Heart left ventricle (tissue), 16 donors: ENCODE measurements around the gene MARVELD2. TPM values are rescaled to one million over a fixed set of nuclear protein-coding genes. Genes with fewer than 3 reads are reported as not detected.
"Not testable (repeated sequence)": the region's sequence is repeated elsewhere in the genome, so short reads cannot be mapped to it uniquely, and the experiment has no call there.

Source experiments
- ATAC-seq, 4 donors: fragments of 200-7000 bp; cut with Tn5 transposase; one replicate each; pipeline ENCODE4 v1.9.1; 2020 to 2022; ENCODE audit warnings: moderate library complexity in 4 of 4, mild to moderate bottlenecking in 3 of 4, moderate number of reproducible peaks in 1 of 4
- DNase-seq, 5 donors: peaks; one replicate each; pipeline ENCODE4 v3.0.0-alpha.2; 2020
- H3K27ac ChIP-seq, 12 donors: fragments of 200-600 bp; sonication (generic) in 4 of 12; one replicate each; pipeline versions ENCODE4 v1.5.0 to v1.8.0; 2016 to 2022; ENCODE audit warnings: mild to moderate bottlenecking in 2 of 12
- H3K27me3 ChIP-seq, 9 donors: fragments of 200-600 bp; sonication (generic) in 2 of 9; one replicate each; pipeline versions ENCODE4 v1.5.1 to v1.8.0; 2016 to 2022; ENCODE audit warnings: mild to moderate bottlenecking in 3 of 9
- H3K36me3 ChIP-seq, 9 donors: fragments of 200-600 bp; sonication (generic) in 2 of 9; one replicate each; pipeline versions ENCODE4 v1.5.0 to v1.8.0; 2018 to 2022; ENCODE audit warnings: mild to moderate bottlenecking in 2 of 9
- H3K4me1 ChIP-seq, 12 donors: fragments of 200-600 bp; sonication (generic) in 4 of 12; one replicate each; pipeline versions ENCODE4 v1.5.0 to v1.8.0; 2016 to 2022; ENCODE audit warnings: mild to moderate bottlenecking in 3 of 12
- H3K4me3 ChIP-seq, 12 donors: fragments of 200-600 bp; sonication (generic) in 4 of 12; one replicate each; pipeline versions ENCODE4 v1.5.0 to v1.8.0; 2017 to 2022; ENCODE audit warnings: mild to moderate bottlenecking in 9 of 12, moderate library complexity in 4 of 12
- H3K9me3 ChIP-seq, 12 donors: fragments of 200-600 bp; sonication (generic) in 4 of 12; one replicate each; pipeline versions ENCODE4 v1.5.0 to v1.8.0; 2016 to 2022; ENCODE audit warnings: mild to moderate bottlenecking in 1 of 12
- POLR2A ChIP-seq, 2 donors: fragments of 450-650 bp; IDR thresholded peaks; one replicate each; pipeline ENCODE4 v1.6.1; 2017; ENCODE audit warnings: antibody characterized with exemption in 2 of 2, mild to moderate bottlenecking in 2 of 2, moderate library complexity in 2 of 2
- WGBS, 4 donors: extraction: QIAGEN DNeasy Blood & Tissue Kit in 2 of 4; methylation state at CpG; one replicate each; pipeline versions ENCODE4 v1.1.5 to v1.1.7; 2013 to 2018; 5-methylcytosine and 5-hydroxymethylcytosine counted together
- intact Hi-C, 10 donors: fragments of 100-400 bp; cut with DNase I; formaldehyde crosslinking; loops; one replicate each; pipeline versions ENCODE4 v1.11.1 to v1.14.2; 2022
- polyA plus RNA-seq, 2 donors: library from polyadenylated mRNA; stranded (reverse); fragments of 200-250 nt; gene quantifications; one replicate each; pipeline ENCODE4 v1.2.3, GENCODE V29; 2013
- total RNA-seq, 9 donors: library from RNA; depleted of rRNA in 2 of 9; stranded (reverse); fragments of >200 nt in 2 of 9; fragmentation: NEBNext Ultra II Directional in 3 of 9; extraction: Animal tissue kit (Norgen Biotek cat#: 25700) in 3 of 9; gene quantifications; one replicate each; pipeline versions ENCODE4 v1.1.0 to v1.2.4, GENCODE V29; 2016 to 2023
- TF ChIP-seq, protein P1 (sequence below), 12 donors: fragments of 200-600 bp; sonication (generic) in 4 of 12; IDR thresholded peaks; one replicate each; pipeline versions ENCODE4 v1.5.0 to v1.8.0; 2018 to 2022; ENCODE audit warnings: antibody characterized with exemption in 12 of 12, mild to moderate bottlenecking in 5 of 12
- donor health status: ischemic (EF 13 %, LVEDD 7.1; RV severe dilation, severe dysfunction).
- donor health status: healthy with polysubstance abuse.
- donor health status: DM: no; HTN: yes; CAD: no.
- donor health status: DM: no; HTN: no; CAD: no.
- donor health status: ischemic (EF 25% LVEDD 6.9; RV normal size, moderate dysfunction).
- donor health status: ischemic (EF 25% LVEDD 5.7; RV mildly dilated, moderate dysfunction).
- donor health status: healthy.
- donor health status: DM: yes; HTN: yes; CAD: no.
- donor health status: ischemic (EF 35%, LVEDD 5.7; RV mildly dilated, moderate dysfunction).
- donor health status: nonischemic (EF 11% LVEDD 7.7; RV severe dilation, severe dysfunction).
- donor health status: DM: yes; HTN: yes; CAD: no.
- donor health status: PGD.
- donor health status: ischemic (EF 29% LVEDD 5.4; RV normal size, mild dysfunction).
- donor health status: nonischemic (EF 23%, LVEDD 6.1; RV moderate dilation, normal function).

The MARVELD2 gene
- total and polyA plus RNA-seq, 11 donors: 0.27 to 3.8 (median 1.5) TPM

DNA sequence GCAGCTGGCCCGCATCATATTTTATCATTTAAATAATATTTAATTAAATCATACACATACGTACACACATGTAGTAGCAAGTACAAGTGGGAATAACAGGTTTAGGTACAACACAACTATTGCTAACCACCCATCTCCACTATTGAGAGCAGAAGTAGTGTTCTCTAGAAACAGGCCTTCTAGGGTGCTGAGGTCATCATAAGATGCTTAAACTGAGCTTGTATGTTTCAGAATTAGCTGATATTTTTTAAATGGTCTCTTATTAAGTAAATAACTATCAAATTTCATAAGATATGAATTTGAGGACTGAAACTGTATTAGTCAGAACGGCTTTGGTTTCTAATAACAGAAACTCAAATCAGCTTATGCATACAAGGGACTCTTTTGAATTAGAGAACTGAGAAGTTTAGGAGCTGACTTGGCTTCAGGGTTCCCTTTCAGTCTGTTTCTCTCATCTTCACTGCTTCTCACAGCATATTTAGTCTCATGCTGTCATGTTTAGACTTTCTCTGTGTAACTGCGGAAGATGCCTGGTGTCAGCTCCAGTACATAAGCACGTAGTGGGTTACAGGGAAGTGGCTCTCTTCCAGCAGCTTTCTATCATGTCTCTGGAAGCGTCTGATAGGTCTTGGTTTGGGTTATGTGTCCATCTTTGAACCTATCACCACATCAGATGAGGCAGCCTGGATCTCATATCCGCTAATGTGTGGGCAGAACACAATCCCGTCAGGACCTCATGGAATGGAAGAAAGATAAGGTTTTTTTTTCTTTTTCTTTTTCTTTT lies 52.7 kb downstream of the MARVELD2 start:
- H3K27me3 ChIP-seq: no peaks in the 10 kb centered on the region
- no peaks in the 10 kb centered on the region for H3K4me1 ChIP-seq
- peak in 1 of 4 donors; percentile 66 for ATAC-seq
- H3K9me3 ChIP-seq: peaks cover 0 to 3% (median 0%) of the 10 kb centered on the region in 12 donors
- intact Hi-C loops: no loop called here
- no peak for TF ChIP-seq POLR2A (IDR thresholded peaks at IDR 0.05)
- TF ChIP-seq, protein P1, sequence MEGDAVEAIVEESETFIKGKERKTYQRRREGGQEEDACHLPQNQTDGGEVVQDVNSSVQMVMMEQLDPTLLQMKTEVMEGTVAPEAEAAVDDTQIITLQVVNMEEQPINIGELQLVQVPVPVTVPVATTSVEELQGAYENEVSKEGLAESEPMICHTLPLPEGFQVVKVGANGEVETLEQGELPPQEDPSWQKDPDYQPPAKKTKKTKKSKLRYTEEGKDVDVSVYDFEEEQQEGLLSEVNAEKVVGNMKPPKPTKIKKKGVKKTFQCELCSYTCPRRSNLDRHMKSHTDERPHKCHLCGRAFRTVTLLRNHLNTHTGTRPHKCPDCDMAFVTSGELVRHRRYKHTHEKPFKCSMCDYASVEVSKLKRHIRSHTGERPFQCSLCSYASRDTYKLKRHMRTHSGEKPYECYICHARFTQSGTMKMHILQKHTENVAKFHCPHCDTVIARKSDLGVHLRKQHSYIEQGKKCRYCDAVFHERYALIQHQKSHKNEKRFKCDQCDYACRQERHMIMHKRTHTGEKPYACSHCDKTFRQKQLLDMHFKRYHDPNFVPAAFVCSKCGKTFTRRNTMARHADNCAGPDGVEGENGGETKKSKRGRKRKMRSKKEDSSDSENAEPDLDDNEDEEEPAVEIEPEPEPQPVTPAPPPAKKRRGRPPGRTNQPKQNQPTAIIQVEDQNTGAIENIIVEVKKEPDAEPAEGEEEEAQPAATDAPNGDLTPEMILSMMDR (IDR thresholded peaks at IDR 0.05): no peak
- H3K4me3 ChIP-seq: no peak overlapping the region
- no peak overlapping the region for H3K27ac ChIP-seq
- DNase-seq: no peak
- H3K36me3 ChIP-seq: no peaks in the 10 kb centered on the region
- 72 to 79% (median 76%) methylated on average over 8 of the region's 8 CpGs for WGBS, 4 donors

DNA sequence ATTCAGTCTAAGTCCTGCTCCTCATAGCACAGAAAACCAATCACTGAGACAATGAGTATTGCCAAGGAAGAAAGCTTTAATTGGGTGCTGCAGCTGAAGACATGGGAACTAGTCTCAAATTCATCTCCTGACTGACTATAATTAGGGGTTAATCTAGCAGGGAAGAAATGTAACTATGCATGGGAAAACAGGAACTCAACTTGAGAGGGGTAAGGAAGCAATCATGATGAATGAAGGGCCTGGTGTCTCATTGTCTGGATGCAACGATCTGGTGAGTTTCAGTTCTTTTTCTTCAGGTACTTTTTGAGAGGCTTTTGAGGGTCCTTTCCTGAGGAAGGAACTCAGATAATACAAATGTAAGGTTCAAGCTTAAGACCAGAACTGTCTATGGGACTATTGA lies 53.7 kb downstream of the MARVELD2 start:
- H3K9me3 ChIP-seq: peaks cover 0 to 3% (median 0%) of the 10 kb centered on the region in 12 donors
- H3K4me3 ChIP-seq: no peak overlapping the region
- TF ChIP-seq POLR2A (IDR thresholded peaks at IDR 0.05): no peak
- TF ChIP-seq, protein P1 (IDR thresholded peaks at IDR 0.05): no peak
- intact Hi-C loops: no loop called here
- no peaks in the 10 kb centered on the region for H3K27me3 ChIP-seq
- DNase-seq (no peak), ATAC-seq (no peak)
- no peaks in the 10 kb centered on the region for H3K4me1 ChIP-seq
- no peak overlapping the region for H3K27ac ChIP-seq
- WGBS, 4 donors: 48 to 57% (median 54%) methylated on average over 1 of the region's 1 CpG
- H3K36me3 ChIP-seq: no peaks in the 10 kb centered on the region

DNA sequence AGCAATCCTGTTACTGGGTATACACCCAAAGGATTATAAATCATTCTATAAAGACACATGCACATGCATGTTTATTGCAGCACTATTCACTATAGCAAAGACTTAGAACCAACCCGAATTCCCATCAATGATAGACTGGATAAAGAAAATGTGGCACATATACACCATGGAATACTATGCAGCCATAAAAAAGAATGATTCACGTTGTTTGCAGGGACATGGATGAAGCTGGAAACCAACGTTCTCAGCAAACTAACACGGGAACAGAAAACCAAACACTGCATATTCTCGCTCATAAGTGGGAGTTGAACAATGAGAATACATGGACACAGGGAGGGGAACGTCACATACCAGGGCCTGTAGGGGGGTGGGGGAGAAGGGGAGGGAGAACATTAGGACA lies 56.6 kb downstream of the MARVELD2 start:
- H3K4me3 ChIP-seq, H3K27ac ChIP-seq, H3K27me3 ChIP-seq, DNase-seq, H3K4me1 ChIP-seq, H3K36me3 ChIP-seq, ATAC-seq, intact Hi-C loops, H3K9me3 ChIP-seq: not testable (repeated sequence)
- WGBS, 4 donors: 90 to 92% (median 91%) methylated on average over 6 of the region's 6 CpGs

DNA sequence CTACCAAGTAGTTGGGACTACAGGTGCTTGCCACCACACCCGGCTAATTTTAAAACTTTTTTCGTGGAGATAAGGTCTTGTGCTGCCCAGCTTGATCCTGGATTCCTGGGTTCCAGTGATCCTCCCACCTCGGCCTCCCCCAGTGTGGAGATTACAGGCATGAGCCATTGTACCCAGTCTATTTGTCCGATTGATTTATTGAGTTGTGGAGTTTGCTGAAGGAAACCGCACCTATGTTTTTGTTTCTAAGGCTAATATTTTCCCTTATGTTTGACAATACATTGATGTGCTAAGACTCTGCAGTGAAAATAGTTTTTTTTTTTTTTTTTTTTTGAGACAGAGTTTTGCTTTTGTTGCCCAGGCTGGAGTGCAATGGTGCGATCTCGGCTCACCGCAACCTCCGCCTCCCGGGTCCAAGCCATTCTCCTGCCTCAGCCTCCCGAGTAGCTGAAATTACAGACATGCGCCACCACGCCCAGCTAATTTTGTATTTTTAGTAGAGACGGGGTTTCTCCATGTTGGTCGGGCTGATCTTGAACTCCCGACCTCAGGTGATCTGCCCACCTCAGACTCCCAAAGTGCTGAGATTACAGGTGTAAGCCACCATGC lies 57.7 kb downstream of the MARVELD2 start:
- H3K36me3 ChIP-seq, H3K4me1 ChIP-seq, ATAC-seq, intact Hi-C loops, H3K9me3 ChIP-seq, DNase-seq, H3K27me3 ChIP-seq, H3K4me3 ChIP-seq, H3K27ac ChIP-seq: not testable (repeated sequence)
- WGBS, 4 donors: 91 to 93% (median 92%) methylated on average over 16 of the region's 16 CpGs

DNA sequence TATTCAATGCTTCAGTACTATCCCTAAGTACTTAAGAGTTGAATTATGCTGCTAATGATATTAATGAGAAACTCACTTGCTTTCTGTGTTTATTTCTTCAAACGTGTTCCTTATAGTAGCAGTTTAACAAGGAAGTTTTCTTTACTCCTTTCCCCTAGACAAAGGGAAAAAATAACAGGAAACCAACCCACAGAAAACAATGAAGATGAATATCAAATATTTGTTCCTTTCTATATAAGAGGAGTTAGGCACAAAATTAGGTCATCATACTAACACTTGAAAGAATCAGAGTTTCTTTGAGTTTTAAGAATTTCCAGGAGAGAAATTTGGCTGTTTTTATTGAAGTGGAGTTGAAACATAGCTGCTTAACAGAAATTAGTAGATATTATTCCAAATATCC lies 62.3 kb downstream of the MARVELD2 start:
- Histone ChIP-seq H3K27ac (no peak overlapping the region), H3K4me1 (peaks cover 0 to 4% (median 0%) of the 10 kb centered on the region in 12 donors), H3K27me3 (no peaks in the 10 kb centered on the region), H3K4me3 (no peak overlapping the region), H3K9me3 (no peaks in the 10 kb centered on the region), H3K36me3 (no peaks in the 10 kb centered on the region)
- 19 to 38% (median 26%) methylated on average over 1 of the region's 1 CpG for WGBS, 4 donors
- intact Hi-C loops: no loop called here
- TF ChIP-seq POLR2A (IDR thresholded peaks at IDR 0.05): no peak
- TF ChIP-seq, protein P1 (IDR thresholded peaks at IDR 0.05): no peak
- ATAC-seq: no peak
- no peak for DNase-seq

DNA sequence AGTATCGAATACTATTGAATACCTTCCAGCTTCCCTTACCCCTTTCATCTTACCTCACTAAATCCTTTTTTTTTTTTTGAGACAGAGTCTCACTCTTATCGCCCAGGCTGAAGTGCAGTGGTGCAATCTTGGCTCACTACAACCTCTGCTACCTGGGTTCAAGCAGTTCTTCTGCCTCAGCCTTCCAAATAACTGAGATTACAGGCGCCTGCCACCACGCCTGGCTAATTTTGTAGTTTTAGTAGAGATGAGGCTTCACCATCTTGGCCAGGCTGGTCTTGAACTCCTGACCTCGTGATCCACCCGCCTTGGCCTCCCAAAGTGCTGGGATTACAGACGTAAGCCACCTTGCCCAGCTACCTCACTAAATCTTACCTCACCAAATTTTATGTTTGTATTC lies 63.4 kb downstream of the MARVELD2 start:
- intact Hi-C loops, H3K9me3 ChIP-seq, H3K36me3 ChIP-seq, DNase-seq, H3K4me1 ChIP-seq, ATAC-seq, H3K27me3 ChIP-seq, H3K4me3 ChIP-seq, H3K27ac ChIP-seq: not testable (repeated sequence)
- WGBS, 4 donors: 84 to 91% (median 88%) methylated on average over 7 of the region's 7 CpGs
